Thyroid gland (tissue), 4 donors: ENCODE measurements around the gene CLASP1. TPM values are rescaled to one million over a fixed set of nuclear protein-coding genes. Genes with fewer than 3 reads are reported as not detected.

ENCODE experiments used
- DNase-seq, 2 donors: peaks; one replicate each; pipeline ENCODE4 v3.0.0-alpha.2; 2019
- H3K27ac ChIP-seq, 3 donors: fragments of 200-600 bp; sonication (generic); 1 replicate in 2 of 3; 2 replicates in 1 of 3; pipeline ENCODE4 v1.5.1; 2016 to 2019; ENCODE audit warnings: mild to moderate bottlenecking in 1 of 3, moderate library complexity in 1 of 3
- H3K27me3 ChIP-seq: fragments of 200-600 bp; sonication (generic); one replicate; pipeline ENCODE4 v1.5.1; 2019
- H3K36me3 ChIP-seq, 2 donors: fragments of 200-600 bp; sonication (generic); one replicate each; pipeline ENCODE4 v1.5.1; 2016 to 2019
- H3K4me1 ChIP-seq, 2 donors: fragments of 200-600 bp; sonication (generic); one replicate each; pipeline ENCODE4 v1.5.1; 2017 to 2019
- H3K4me3 ChIP-seq, 3 donors: fragments of 200-600 bp; sonication (generic); replicated peaks in 1 of 3; 1 replicate in 2 of 3; 2 replicates in 1 of 3; pipeline ENCODE4 v1.5.1; 2016; ENCODE audit warnings: mild to moderate bottlenecking in 1 of 3
- H3K9me3 ChIP-seq: fragments of 200-600 bp; sonication (generic); one replicate; pipeline ENCODE4 v1.5.1; 2017
- CTCF ChIP-seq, 6 experiments: fragments of 200-600 bp in 3 of 6; fragments of 450-650 bp in 3 of 6; sonication (generic) in 3 of 6; IDR thresholded peaks; one replicate each; pipeline ENCODE4 v1.5.1; 2016 to 2019; ENCODE audit warnings: antibody characterized with exemption in 6 of 6, mild to moderate bottlenecking in 2 of 6, inconsistent platforms in 1 of 6, moderate library complexity in 1 of 6
- POLR2A ChIP-seq, 2 donors: fragments of 450-650 bp; IDR thresholded peaks; one replicate each; pipeline ENCODE4 v1.6.1; 2017; ENCODE audit warnings: antibody characterized with exemption in 2 of 2, mild to moderate bottlenecking in 2 of 2, moderate library complexity in 1 of 2
- WGBS, 2 donors: methylation state at CpG; one replicate each; pipeline ENCODE4 v1.1.5; 2017; 5-methylcytosine and 5-hydroxymethylcytosine counted together
- intact Hi-C: fragments of 100-400 bp; cut with DNase I; formaldehyde crosslinking; loops from one replicate; pipeline ENCODE4 v1.15.1; 2023
- total RNA-seq, 4 donors: library from RNA; depleted of rRNA; stranded (reverse); fragments of >200 nt; gene quantifications; one replicate each; pipeline ENCODE4 v1.2.3, GENCODE V29; 2016

CLASP1 gene
- total RNA-seq, 4 donors from 2014 or later: 69.3 to 110 (median 98.3) TPM

- peaks cover 11 to 21% of the 10 kb centered on the region in 2 donors for H3K36me3 ChIP-seq
- H3K27me3 ChIP-seq: no peaks in the 10 kb centered on the region
- DNase-seq: no peak
- H3K27ac ChIP-seq: no peak overlapping the region
- H3K4me3 ChIP-seq: no peak overlapping the region
- H3K9me3 ChIP-seq: no peaks in the 10 kb centered on the region
- TF ChIP-seq POLR2A (IDR thresholded peaks at IDR 0.05) (no peak), CTCF (IDR thresholded peaks at IDR 0.05) (no peak)
- peaks cover 0 to 11% of the 10 kb centered on the region in 2 donors for H3K4me1 ChIP-seq
- intact Hi-C loops: no loop called here
These were observed 239.3 kb downstream of the CLASP1 start for GRCh38 chr2:121409966-121410365.

GRCh38 chr2:121409388-121409787, 239.9 kb downstream of the CLASP1 start:
- no peak overlapping the region for H3K27ac ChIP-seq
- H3K4me1 ChIP-seq: peaks cover 0 to 11% of the 10 kb centered on the region in 2 donors
- no peak for TF ChIP-seq POLR2A (IDR thresholded peaks at IDR 0.05)
- TF ChIP-seq CTCF (IDR thresholded peaks at IDR 0.05): no peak
- 69 to 97% methylated on average over 2 of the region's 2 CpGs for WGBS, 2 donors
- intact Hi-C loops: no loop called here
- no peak for DNase-seq
- H3K27me3 ChIP-seq: no peaks in the 10 kb centered on the region
- no peaks in the 10 kb centered on the region for H3K9me3 ChIP-seq
- H3K4me3 ChIP-seq: no peak overlapping the region
- H3K36me3 ChIP-seq: peaks cover 11 to 21% of the 10 kb centered on the region in 2 donors

- Histone ChIP-seq H3K9me3 (no peaks in the 10 kb centered on the region), H3K36me3 (peaks cover 11 to 26% of the 10 kb centered on the region in 2 donors), H3K27me3 (no peaks in the 10 kb centered on the region), H3K4me1 (peaks cover 0 to 11% of the 10 kb centered on the region in 2 donors), H3K4me3 (no peak overlapping the region), H3K27ac (no peak overlapping the region)
- 94 to 95% methylated on average over 3 of the region's 3 CpGs for WGBS, 2 donors
- DNase-seq: no peak
- TF ChIP-seq CTCF (IDR thresholded peaks at IDR 0.05) (no peak), POLR2A (IDR thresholded peaks at IDR 0.05) (no peak)
- intact Hi-C loops: no loop called here
These were observed 240.6 kb downstream of the CLASP1 start for GRCh38 chr2:121408641-121409040.

- no peaks in the 10 kb centered on the region for H3K4me1 ChIP-seq
- intact Hi-C loops: no loop called here
- WGBS, 2 donors: 96 to 97% methylated on average over 6 of the region's 6 CpGs
- no peaks in the 10 kb centered on the region for H3K27me3 ChIP-seq
- peaks cover 11 to 32% of the 10 kb centered on the region in 2 donors for H3K36me3 ChIP-seq
- TF ChIP-seq CTCF (IDR thresholded peaks at IDR 0.05) (no peak), POLR2A (IDR thresholded peaks at IDR 0.05) (no peak)
- no peak for DNase-seq
- H3K27ac ChIP-seq: no peak overlapping the region
- H3K4me3 ChIP-seq: no peak overlapping the region
- H3K9me3 ChIP-seq: no peaks in the 10 kb centered on the region
These were observed 244.0 kb downstream of the CLASP1 start for GRCh38 chr2:121405233-121405632.

GRCh38 chr2:121400201-121400600, 249.1 kb downstream of the CLASP1 start:
- WGBS, 2 donors: 93 to 95% methylated on average over 5 of the region's 5 CpGs
- TF ChIP-seq CTCF (IDR thresholded peaks at IDR 0.05) (no peak), POLR2A (IDR thresholded peaks at IDR 0.05) (no peak)
- no peaks in the 10 kb centered on the region for H3K4me1 ChIP-seq
- H3K36me3 ChIP-seq: peaks cover 0 to 23% of the 10 kb centered on the region in 2 donors
- DNase-seq: no peak
- no peak overlapping the region for H3K27ac ChIP-seq
- no peak overlapping the region for H3K4me3 ChIP-seq
- H3K27me3 ChIP-seq: no peaks in the 10 kb centered on the region
- intact Hi-C loops: loop anchor here (5.0 kb wide), 1 partner anchor 317 kb away; no protein-coding TSS in a partner anchor
- no peaks in the 10 kb centered on the region for H3K9me3 ChIP-seq
